DMS53 (cell line): Measurements from ENCODE around the gene TRAF5.
"Not testable (repeated sequence)": the region's sequence is repeated elsewhere in the genome, so short reads cannot be mapped to it uniquely, and the experiment has no call there.

Source experiments
- DNase-seq: peaks from one replicate; lab custom pipeline; 2025; lab: John Stamatoyannopoulos, UW

Gene TRAF5

GRCh38 chr1:211347077-211347844 is 20.6 kb downstream of the TRAF5 start:
- DNase-seq: peak; percentile 24

- DNase-seq: no peak
Measured at GRCh38 chr1:211348547-211348946, 21.9 kb downstream of the TRAF5 start.

- DNase-seq: peak; percentile 25
Measured at GRCh38 chr1:211349741-211350140, 23.1 kb downstream of the TRAF5 start.

GRCh38 chr1:211352055-211352454 is 25.4 kb downstream of the TRAF5 start:
- not testable (repeated sequence) for DNase-seq

GRCh38 chr1:211352465-211352864 is 25.8 kb downstream of the TRAF5 start:
- no peak for DNase-seq

- peak; percentile 86 for DNase-seq
Measured at GRCh38 chr1:211352985-211353515, 26.4 kb downstream of the TRAF5 start.

- no peak for DNase-seq
Measured at GRCh38 chr1:211353562-211354212, 27.1 kb downstream of the TRAF5 start.

GRCh38 chr1:211355873-211356272 is 29.2 kb downstream of the TRAF5 start:
- DNase-seq: no peak

GRCh38 chr1:211356723-211357407 is 30.2 kb downstream of the TRAF5 start:
- DNase-seq: no peak

- no peak for DNase-seq
Measured at GRCh38 chr1:211358685-211359084, 32.1 kb downstream of the TRAF5 start.

GRCh38 chr1:211359876-211360275 is 33.2 kb downstream of the TRAF5 start:
- no peak for DNase-seq

- DNase-seq: no peak
Measured at GRCh38 chr1:211361202-211361601, 34.6 kb downstream of the TRAF5 start.

GRCh38 chr1:211369640-211370039 is 43.0 kb downstream of the TRAF5 start:
- DNase-seq: peak; percentile 13

GRCh38 chr1:211370669-211371068 is 44.0 kb downstream of the TRAF5 start:
- peak; percentile 44 for DNase-seq

GRCh38 chr1:211371406-211372105 is 44.9 kb downstream of the TRAF5 start:
- peak; percentile 76 for DNase-seq

- DNase-seq: no peak
Measured at GRCh38 chr1:211372463-211372862, 45.8 kb downstream of the TRAF5 start.

- no peak for DNase-seq
Measured at GRCh38 chr1:211375146-211375818, 48.6 kb downstream of the TRAF5 start.

- no peak for DNase-seq
Measured at GRCh38 chr1:211375949-211376348, 49.3 kb downstream of the TRAF5 start.

- no peak for DNase-seq
Measured at GRCh38 chr1:211376807-211377470, 50.3 kb downstream of the TRAF5 start.

- DNase-seq: no peak
Measured at GRCh38 chr1:211377539-211378450, 51.2 kb downstream of the TRAF5 start.
